GM23338 (cell line): Measurements from ENCODE around the gene TRIP10.
A peak's percentile ranks its signal among the peaks of the same experiment; 100 is the strongest.

Experiments
- CREB1 ChIP-seq: fragments of 250-450 bp; sonication (Bioruptor Pico); IDR thresholded peaks from 2 replicates; pipeline ENCODE4 v1.5.0; 2020; ENCODE audit warnings: low read depth, mild to moderate bottlenecking, moderate library complexity
- ETS1 ChIP-seq: IDR thresholded peaks from 2 replicates; pipeline ENCODE4 v1.6.1; 2016; ENCODE audit warnings: antibody characterized with exemption
- EZH2 ChIP-seq: fragments of 200-600 bp; sonication (generic); IDR thresholded peaks from one replicate; pipeline ENCODE4 v1.8.0; 2017; ENCODE audit warnings: antibody characterized with exemption, mild to moderate bottlenecking, low read depth; ENCODE audit not compliant: unreplicated experiment
- EZH2phosphoT487 ChIP-seq: fragments of 200-600 bp; sonication (generic); IDR thresholded peaks from one replicate; pipeline ENCODE4 v1.8.1; 2018; ENCODE audit warnings: antibody characterized with exemption; ENCODE audit not compliant: unreplicated experiment
- JUNB ChIP-seq: IDR thresholded peaks from one replicate; pipeline ENCODE4 v1.6.1; 2016; ENCODE audit warnings: antibody characterized with exemption; ENCODE audit not compliant: unreplicated experiment
- POLR2AphosphoS5 ChIP-seq: IDR thresholded peaks from 2 replicates; pipeline ENCODE4 v1.6.1; 2016; ENCODE audit warnings: antibody characterized with exemption, low read depth
- REST ChIP-seq: IDR thresholded peaks from one replicate; pipeline ENCODE4 v1.6.1; 2018; ENCODE audit warnings: antibody characterized with exemption; ENCODE audit not compliant: unreplicated experiment
- STAT1 ChIP-seq: IDR thresholded peaks from one replicate; pipeline ENCODE4 v1.6.1; 2016; ENCODE audit warnings: antibody characterized with exemption; ENCODE audit not compliant: unreplicated experiment
- ZNF114 ChIP-seq: fragments of 250-450 bp; sonication (Bioruptor Pico); IDR thresholded peaks from 2 replicates; pipeline ENCODE4 v1.5.0; 2020; ENCODE audit warnings: mild to moderate bottlenecking, moderate library complexity
- TF ChIP-seq, protein P1 (sequence below), 2 experiments: fragments of 200-600 bp in 1 of 2; sonication (generic) in 1 of 2; conservative IDR thresholded peaks; 2 replicates each; pipeline versions ENCODE4 v1.5.1 to v1.6.1; 2016 to 2017; ENCODE audit warnings: antibody characterized with exemption in 2 of 2, low read depth in 2 of 2, mild to moderate bottlenecking in 2 of 2, moderate library complexity in 1 of 2

DNA sequence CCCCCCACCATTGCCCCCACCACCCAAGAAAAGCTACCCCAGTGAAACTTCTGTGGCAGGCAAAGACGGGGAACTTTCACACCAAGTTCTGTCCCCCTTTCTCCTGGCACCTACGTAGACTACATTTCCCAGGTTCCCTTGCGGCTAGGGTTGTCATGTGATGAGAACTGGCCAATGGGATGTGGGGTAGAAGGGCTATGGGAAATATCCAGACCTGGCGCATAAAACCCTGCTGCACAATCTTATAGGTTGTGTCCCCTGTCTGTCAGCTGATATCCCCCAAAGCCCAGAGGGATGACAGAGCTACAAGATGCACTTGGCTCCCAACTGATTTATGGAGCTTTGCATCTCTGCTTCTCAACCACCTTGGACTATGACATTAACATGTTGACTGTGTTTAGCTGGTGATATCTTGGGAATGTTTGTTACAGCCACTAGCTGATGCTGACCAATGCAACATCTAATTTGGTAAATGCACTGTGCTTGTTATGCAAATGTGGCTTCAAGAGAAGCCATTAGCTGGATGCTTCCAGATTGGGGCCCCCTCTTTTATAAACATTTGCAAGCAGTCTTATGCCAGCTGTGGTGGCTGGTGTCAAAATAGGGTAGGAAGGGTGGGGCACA, 21.7 kb downstream of the TRIP10 start:
- TF ChIP-seq, protein P1, sequence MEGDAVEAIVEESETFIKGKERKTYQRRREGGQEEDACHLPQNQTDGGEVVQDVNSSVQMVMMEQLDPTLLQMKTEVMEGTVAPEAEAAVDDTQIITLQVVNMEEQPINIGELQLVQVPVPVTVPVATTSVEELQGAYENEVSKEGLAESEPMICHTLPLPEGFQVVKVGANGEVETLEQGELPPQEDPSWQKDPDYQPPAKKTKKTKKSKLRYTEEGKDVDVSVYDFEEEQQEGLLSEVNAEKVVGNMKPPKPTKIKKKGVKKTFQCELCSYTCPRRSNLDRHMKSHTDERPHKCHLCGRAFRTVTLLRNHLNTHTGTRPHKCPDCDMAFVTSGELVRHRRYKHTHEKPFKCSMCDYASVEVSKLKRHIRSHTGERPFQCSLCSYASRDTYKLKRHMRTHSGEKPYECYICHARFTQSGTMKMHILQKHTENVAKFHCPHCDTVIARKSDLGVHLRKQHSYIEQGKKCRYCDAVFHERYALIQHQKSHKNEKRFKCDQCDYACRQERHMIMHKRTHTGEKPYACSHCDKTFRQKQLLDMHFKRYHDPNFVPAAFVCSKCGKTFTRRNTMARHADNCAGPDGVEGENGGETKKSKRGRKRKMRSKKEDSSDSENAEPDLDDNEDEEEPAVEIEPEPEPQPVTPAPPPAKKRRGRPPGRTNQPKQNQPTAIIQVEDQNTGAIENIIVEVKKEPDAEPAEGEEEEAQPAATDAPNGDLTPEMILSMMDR (conservative IDR thresholded peaks at IDR 0.05; ENCODE audit: low read depth in 2 of 2), result no peak
- no peak for TF ChIP-seq JUNB
- TF ChIP-seq EZH2, result no peak
- no peak for TF ChIP-seq EZH2phosphoT487
- no peak for TF ChIP-seq REST
- TF ChIP-seq POLR2AphosphoS5, result no peak
- TF ChIP-seq ZNF114 (CRISPR knock-in tag), result no peak
- TF ChIP-seq CREB1 (CRISPR knock-in tag), result no peak
- peak; percentile 41; the same call in 1 of the 2 replicates for TF ChIP-seq ETS1
- no peak for TF ChIP-seq STAT1
